BE2C (cell line): ENCODE results near the gene ESAM.
A peak's percentile ranks its signal among the peaks of the same experiment; 100 is the strongest.
"Not testable (repeated sequence)": the region's sequence is repeated elsewhere in the genome, so short reads cannot be mapped to it uniquely, and the experiment has no call there.

Source experiments
- DNase-seq: peaks from one replicate; pipeline ENCODE4 v3.0.0-alpha.2; 2020
- H3K27me3 ChIP-seq: fragments of 250-450 bp; sonication (Bioruptor Pico); 2 replicates; pipeline ENCODE4 v1.5.1; 2020; ENCODE audit warnings: mild to moderate bottlenecking
- H3K36me3 ChIP-seq: fragments of 250-450 bp; sonication (Bioruptor Pico); 2 replicates; pipeline ENCODE4 v1.5.1; 2020; ENCODE audit warnings: mild to moderate bottlenecking
- H3K4me1 ChIP-seq: fragments of 250-450 bp; sonication (Bioruptor Pico); 2 replicates; pipeline ENCODE4 v1.5.1; 2020
- H3K4me3 ChIP-seq: 2 replicates; pipeline ENCODE4 v1.5.1; 2011; ENCODE audit warnings: low read depth, low read length
- H3K9me3 ChIP-seq: fragments of 250-450 bp; sonication (Bioruptor Pico); 2 replicates; pipeline ENCODE4 v1.5.1; 2020
- CTCF ChIP-seq: IDR thresholded peaks from 2 replicates; pipeline ENCODE4 v1.5.1; 2012; ENCODE audit warnings: mild to moderate bottlenecking, low read depth, low read length

The ESAM gene

GRCh38 chr11:124779568-124779967 lies 17.5 kb upstream of the ESAM start:
- Histone ChIP-seq H3K27me3 (no peaks in the 10 kb centered on the region), H3K36me3 (no peaks in the 10 kb centered on the region), H3K4me1 (no peaks in the 10 kb centered on the region), H3K9me3 (no peaks in the 10 kb centered on the region), H3K4me3 (no peak overlapping the region)
- DNase-seq, result no peak
- TF ChIP-seq CTCF, result no peak

GRCh38 chr11:124778281-124778680 lies 16.2 kb upstream of the ESAM start:
- Histone ChIP-seq H3K9me3 (no peaks in the 10 kb centered on the region), H3K27me3 (no peaks in the 10 kb centered on the region), H3K36me3 (no peaks in the 10 kb centered on the region; the same call in 1 of the 2 replicates), H3K4me3 (no peak overlapping the region), H3K4me1 (no peaks in the 10 kb centered on the region)
- DNase-seq, result no peak
- TF ChIP-seq CTCF, result peak; percentile 55

GRCh38 chr11:124776865-124777645 lies 15.0 kb upstream of the ESAM start:
- H3K27me3 ChIP-seq, result no peaks in the 10 kb centered on the region
- TF ChIP-seq CTCF, result no peak
- no peak overlapping the region for H3K4me3 ChIP-seq
- no peak for DNase-seq
- H3K36me3 ChIP-seq, result peaks cover 4% of the 10 kb centered on the region; the same call in 1 of the 2 replicates
- H3K9me3 ChIP-seq, result no peaks in the 10 kb centered on the region
- H3K4me1 ChIP-seq, result no peaks in the 10 kb centered on the region

GRCh38 chr11:124770959-124771358 lies 8.9 kb upstream of the ESAM start:
- H3K27me3 ChIP-seq, DNase-seq, H3K9me3 ChIP-seq, H3K4me3 ChIP-seq, H3K4me1 ChIP-seq: not testable (repeated sequence)
- peaks cover 12% of the 10 kb centered on the region; the same call in 1 of the 2 replicates for H3K36me3 ChIP-seq

GRCh38 chr11:124769806-124770774 lies 8.0 kb upstream of the ESAM start:
- no peak for TF ChIP-seq CTCF
- H3K36me3 ChIP-seq, result peaks cover 12% of the 10 kb centered on the region; the same call in 1 of the 2 replicates
- DNase-seq, result no peak
- H3K4me1 ChIP-seq, result no peaks in the 10 kb centered on the region
- H3K9me3 ChIP-seq, result no peaks in the 10 kb centered on the region
- no peaks in the 10 kb centered on the region for H3K27me3 ChIP-seq
- no peak overlapping the region for H3K4me3 ChIP-seq

- Histone ChIP-seq H3K27me3 (no peaks in the 10 kb centered on the region), H3K36me3 (peaks cover 12% of the 10 kb centered on the region; the same call in 1 of the 2 replicates), H3K4me3 (no peak overlapping the region), H3K9me3 (no peaks in the 10 kb centered on the region), H3K4me1 (no peaks in the 10 kb centered on the region)
- DNase-seq, result no peak
- no peak for TF ChIP-seq CTCF
Observed at GRCh38 chr11:124768914-124769313, 6.8 kb upstream of the ESAM start.
